Mesendoderm (in vitro differentiated cells): Measurements from ENCODE around the gene ASB13.
A peak's percentile ranks its signal among the peaks of the same experiment; 100 is the strongest.

Experiments
- DNase-seq: peaks from one replicate; pipeline ENCODE4 v3.0.0; 2013
- H2AK5ac ChIP-seq: 2 replicates; pipeline ENCODE4 v1.6.1; 2013; ENCODE audit warnings: low read length, inconsistent platforms
- H2BK120ac ChIP-seq: 2 replicates; pipeline ENCODE4 v1.6.1; 2013; ENCODE audit warnings: low read depth, mild to moderate bottlenecking, low read length, moderate library complexity, mixed read lengths
- H2BK15ac ChIP-seq: replicated peaks from 2 replicates; pipeline ENCODE4 v1.6.1; 2013; ENCODE audit warnings: low read depth, mild to moderate bottlenecking, moderate library complexity
- H2BK5ac ChIP-seq: 2 replicates; pipeline ENCODE4 v1.6.1; 2013; ENCODE audit warnings: low read length, inconsistent platforms
- H3K18ac ChIP-seq: 2 replicates; pipeline ENCODE4 v1.6.1; 2013; ENCODE audit warnings: mild to moderate bottlenecking, low read length, mixed read lengths
- H3K23ac ChIP-seq: one replicate; pipeline ENCODE4 v1.6.1; 2013; ENCODE audit warnings: low read length
- H3K27ac ChIP-seq: 2 replicates; pipeline ENCODE4 v1.5.1; 2013; ENCODE audit warnings: low read depth, mild to moderate bottlenecking, inconsistent platforms, low read length, moderate library complexity
- H3K27me3 ChIP-seq: 2 replicates; pipeline ENCODE4 v1.6.1; 2013; ENCODE audit warnings: low read length, control low read depth, mild to moderate bottlenecking, inconsistent platforms; ENCODE audit not compliant: insufficient read depth, poor library complexity
- H3K36me3 ChIP-seq: 2 replicates; pipeline ENCODE4 v1.6.1; 2013; ENCODE audit warnings: low read length, inconsistent platforms; ENCODE audit not compliant: control insufficient read depth, insufficient read depth
- H3K4ac ChIP-seq: one replicate; pipeline ENCODE4 v1.6.1; 2013; ENCODE audit warnings: low read depth, mild to moderate bottlenecking, low read length, moderate library complexity
- H3K4me1 ChIP-seq: 2 replicates; pipeline ENCODE4 v1.6.1; 2013; ENCODE audit warnings: low read depth, low read length, inconsistent platforms; ENCODE audit not compliant: control insufficient read depth
- H3K4me2 ChIP-seq: 2 replicates; pipeline ENCODE4 v1.6.1; 2013; ENCODE audit warnings: low read length
- H3K4me3 ChIP-seq: 2 replicates; pipeline ENCODE4 v1.5.1; 2013; ENCODE audit warnings: mild to moderate bottlenecking, low read length
- H3K56ac ChIP-seq: one replicate; pipeline ENCODE4 v1.6.1; 2013; ENCODE audit warnings: low read length
- H3K79me1 ChIP-seq: 2 replicates; pipeline ENCODE4 v1.6.1; 2013; ENCODE audit warnings: low read length, inconsistent platforms
- H3K79me2 ChIP-seq: 2 replicates; pipeline ENCODE4 v1.6.1; 2013; ENCODE audit warnings: mild to moderate bottlenecking, low read length; ENCODE audit not compliant: control insufficient read depth, insufficient read depth
- H3K9ac ChIP-seq: 2 replicates; pipeline ENCODE4 v1.6.1; 2013; ENCODE audit warnings: low read length, inconsistent platforms
- H4K5ac ChIP-seq: one replicate; pipeline ENCODE4 v1.6.1; 2013; ENCODE audit warnings: low read length
- H4K8ac ChIP-seq: one replicate; pipeline ENCODE4 v1.6.1; 2013; ENCODE audit warnings: low read depth, mild to moderate bottlenecking, control low read depth, low read length, moderate library complexity
- WGBS: extraction: QIAGEN DNeasy Blood & Tissue Kit; methylation state at CpG from one replicate; pipeline ENCODE4 v1.1.7; 2013; ENCODE audit warnings: low lambda C conversion rate, missing lambda C conversion rate; ENCODE audit not compliant: insufficient coverage; ENCODE audit errors: extremely low coverage; 5-methylcytosine and 5-hydroxymethylcytosine counted together

The ASB13 gene

GRCh38 chr10:5615316-5615715 lies 51.1 kb downstream of the ASB13 start:
- Histone ChIP-seq H4K8ac (no peak overlapping the region), H2AK5ac (no peak overlapping the region), H2BK120ac (no peak overlapping the region), H3K4me2 (no peak overlapping the region), H3K9ac (no peak overlapping the region), H3K4ac (no peak overlapping the region), H2BK15ac (no peak overlapping the region), H3K4me1 (no peaks in the 10 kb centered on the region), H3K79me1 (no peaks in the 10 kb centered on the region), H3K23ac (no peak overlapping the region), H3K27me3 (no peaks in the 10 kb centered on the region), H3K27ac (no peak overlapping the region), H3K56ac (no peak overlapping the region), H3K4me3 (no peak overlapping the region), H4K5ac (no peak overlapping the region), H3K18ac (no peak overlapping the region), H3K36me3 (no peaks in the 10 kb centered on the region), H3K79me2 (no peaks in the 10 kb centered on the region), H2BK5ac (no peak overlapping the region)
- WGBS = no CpG with 5 or more reads among the region's 7 CpGs
- no peak for DNase-seq

DNA sequence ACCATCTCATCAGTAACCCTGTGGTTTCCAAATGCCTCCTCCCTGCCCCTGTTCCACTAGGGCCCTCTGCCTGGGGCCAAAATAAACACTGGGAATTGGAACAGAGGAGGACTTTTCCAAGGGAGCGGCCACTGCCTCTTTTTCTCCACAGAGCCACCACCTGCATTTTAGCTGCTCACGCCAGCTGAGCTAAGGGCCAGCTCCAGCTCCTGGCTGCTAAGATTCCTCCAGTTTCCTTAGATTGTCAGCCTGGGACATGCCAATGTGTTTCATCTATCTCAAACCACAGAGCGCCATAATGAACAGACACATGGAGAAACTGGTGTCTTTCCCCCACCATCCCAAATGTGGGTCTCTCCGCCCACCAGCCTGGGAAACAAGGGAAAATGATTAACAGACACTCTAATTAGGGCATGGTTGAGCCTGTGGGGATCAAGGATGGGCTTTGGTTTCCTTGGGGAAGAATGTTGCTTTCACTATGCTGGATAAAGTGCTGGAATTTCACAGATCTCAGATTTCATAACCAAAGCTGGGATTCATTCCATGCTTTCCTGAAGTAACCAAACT lies 52.2 kb downstream of the ASB13 start:
- no peak overlapping the region for H3K4me3 ChIP-seq
- no CpG with 5 or more reads among the region's 4 CpGs for WGBS
- H3K4me1 ChIP-seq = no peaks in the 10 kb centered on the region
- no peaks in the 10 kb centered on the region for H3K36me3 ChIP-seq
- H2BK15ac ChIP-seq = no peak overlapping the region
- no peak overlapping the region for H2BK5ac ChIP-seq
- H3K79me1 ChIP-seq = no peaks in the 10 kb centered on the region
- no peak overlapping the region for H3K27ac ChIP-seq
- no peak overlapping the region for H3K4ac ChIP-seq
- peak; percentile 12 for DNase-seq
- no peak overlapping the region for H3K23ac ChIP-seq
- H2AK5ac ChIP-seq = no peak overlapping the region
- H3K18ac ChIP-seq = peak overlapping the region; percentile 13
- no peak overlapping the region for H4K5ac ChIP-seq
- H4K8ac ChIP-seq = no peak overlapping the region
- no peak overlapping the region for H3K56ac ChIP-seq
- no peaks in the 10 kb centered on the region for H3K79me2 ChIP-seq
- no peak overlapping the region for H2BK120ac ChIP-seq
- H3K9ac ChIP-seq = no peak overlapping the region
- no peaks in the 10 kb centered on the region for H3K27me3 ChIP-seq
- no peak overlapping the region for H3K4me2 ChIP-seq

DNA sequence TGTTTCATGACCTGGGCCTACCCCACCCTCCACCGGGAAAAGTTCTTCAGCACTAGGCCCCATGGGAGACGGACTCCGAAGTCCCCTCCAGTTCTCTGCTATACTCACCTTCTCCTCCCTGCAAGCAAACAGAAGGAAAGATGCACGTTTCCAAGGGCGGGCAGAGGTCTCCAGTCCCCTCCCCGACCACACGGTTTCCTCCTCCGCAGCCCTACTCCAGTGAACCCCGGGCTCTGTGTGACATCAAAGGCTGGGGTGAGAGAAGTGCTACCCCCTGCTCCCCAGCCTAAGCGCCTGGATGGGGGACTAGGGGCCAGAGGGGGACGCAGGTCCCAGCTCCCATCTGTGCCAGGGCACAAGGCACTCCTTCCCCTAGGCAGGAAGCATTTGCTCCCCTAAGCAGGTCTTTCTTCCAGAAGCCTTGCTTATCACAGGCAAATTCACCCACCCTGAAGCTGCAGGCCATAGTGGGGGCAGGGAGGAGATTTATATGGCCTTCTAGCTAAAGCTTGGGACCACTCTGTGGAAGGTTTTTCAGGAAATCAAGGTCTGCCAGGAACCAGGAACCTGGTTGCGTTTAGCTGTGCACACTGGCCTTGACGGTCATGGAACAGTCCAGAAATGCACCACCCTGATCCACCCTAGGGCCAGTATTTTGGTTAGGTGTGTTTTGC lies 52.8 kb downstream of the ASB13 start:
- H3K27ac ChIP-seq = no peak overlapping the region

DNA sequence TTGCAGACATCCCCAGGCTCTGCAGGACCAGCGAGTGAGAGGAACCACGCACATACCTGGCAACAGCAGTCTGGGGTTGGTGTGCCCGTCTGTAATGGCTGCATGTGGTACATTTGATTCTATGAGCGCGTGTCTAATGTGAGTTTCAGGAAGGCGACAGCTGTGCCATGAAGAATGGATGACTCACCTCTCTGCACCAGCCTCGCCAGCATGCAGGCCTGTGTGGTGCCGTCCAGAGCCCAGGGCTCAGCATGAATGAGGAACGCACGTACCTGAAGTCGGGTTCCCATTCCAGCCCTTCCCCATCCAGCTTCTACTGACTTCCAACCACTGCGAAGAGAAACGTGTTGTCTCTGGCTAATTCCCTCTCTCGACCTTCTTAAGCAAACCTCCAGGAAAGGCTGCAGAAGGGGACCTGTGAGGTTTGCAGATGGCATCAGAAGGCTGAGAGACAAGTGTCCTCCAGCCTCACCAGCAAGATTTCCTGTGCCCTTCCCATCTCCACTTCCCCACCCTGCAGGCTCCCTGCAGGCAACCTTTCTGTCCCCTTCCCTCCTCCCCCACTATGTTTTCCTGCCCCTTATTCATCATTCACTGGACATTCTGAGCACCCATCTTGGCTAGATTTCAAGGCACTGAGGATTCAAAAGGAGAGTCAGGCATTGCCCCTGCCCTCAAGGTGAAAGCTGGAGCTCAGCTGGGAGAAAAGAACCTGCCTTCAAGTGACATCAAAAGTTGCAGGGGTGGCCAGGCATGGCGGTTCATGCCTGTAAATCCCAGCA lies 54.3 kb downstream of the ASB13 start:
- no peak overlapping the region for H3K9ac ChIP-seq
- H2BK120ac ChIP-seq = no peak overlapping the region
- H2AK5ac ChIP-seq = no peak overlapping the region
- H3K4me2 ChIP-seq = no peak overlapping the region
- no peak overlapping the region for H2BK5ac ChIP-seq
- no peak overlapping the region for H4K5ac ChIP-seq
- no peaks in the 10 kb centered on the region for H3K27me3 ChIP-seq
- no peak overlapping the region for H3K23ac ChIP-seq
- no peak overlapping the region for H3K56ac ChIP-seq
- H3K4ac ChIP-seq = no peak overlapping the region
- H3K4me1 ChIP-seq = no peaks in the 10 kb centered on the region
- no peak for DNase-seq
- H2BK15ac ChIP-seq = no peak overlapping the region
- no peaks in the 10 kb centered on the region for H3K79me1 ChIP-seq
- no peak overlapping the region for H3K27ac ChIP-seq
- no peak overlapping the region for H3K4me3 ChIP-seq
- no peak overlapping the region for H3K18ac ChIP-seq
- WGBS = no CpG with 5 or more reads among the region's 15 CpGs
- no peaks in the 10 kb centered on the region for H3K79me2 ChIP-seq
- no peaks in the 10 kb centered on the region for H3K36me3 ChIP-seq
- no peak overlapping the region for H4K8ac ChIP-seq

More for the DNA sequence above, 52.8 kb downstream of the ASB13 start:
- no peaks in the 10 kb centered on the region for H3K4me1 ChIP-seq
- no peaks in the 10 kb centered on the region for H3K36me3 ChIP-seq
- no peak overlapping the region for H2BK15ac ChIP-seq
- no CpG with 5 or more reads among the region's 13 CpGs for WGBS
- no peak overlapping the region for H3K4ac ChIP-seq
- no peaks in the 10 kb centered on the region for H3K79me2 ChIP-seq
- no peaks in the 10 kb centered on the region for H3K79me1 ChIP-seq
- no peak overlapping the region for H3K9ac ChIP-seq
- no peak overlapping the region for H3K18ac ChIP-seq
- DNase-seq = no peak
- H2AK5ac ChIP-seq = no peak overlapping the region
- H3K27me3 ChIP-seq = no peaks in the 10 kb centered on the region
- peak overlapping the region; percentile 15 for H3K56ac ChIP-seq
- no peak overlapping the region for H4K8ac ChIP-seq
- H4K5ac ChIP-seq = no peak overlapping the region
- H3K23ac ChIP-seq = no peak overlapping the region
- H3K4me3 ChIP-seq = no peak overlapping the region
- no peak overlapping the region for H2BK5ac ChIP-seq
- no peak overlapping the region for H2BK120ac ChIP-seq
- no peak overlapping the region for H3K4me2 ChIP-seq

DNA sequence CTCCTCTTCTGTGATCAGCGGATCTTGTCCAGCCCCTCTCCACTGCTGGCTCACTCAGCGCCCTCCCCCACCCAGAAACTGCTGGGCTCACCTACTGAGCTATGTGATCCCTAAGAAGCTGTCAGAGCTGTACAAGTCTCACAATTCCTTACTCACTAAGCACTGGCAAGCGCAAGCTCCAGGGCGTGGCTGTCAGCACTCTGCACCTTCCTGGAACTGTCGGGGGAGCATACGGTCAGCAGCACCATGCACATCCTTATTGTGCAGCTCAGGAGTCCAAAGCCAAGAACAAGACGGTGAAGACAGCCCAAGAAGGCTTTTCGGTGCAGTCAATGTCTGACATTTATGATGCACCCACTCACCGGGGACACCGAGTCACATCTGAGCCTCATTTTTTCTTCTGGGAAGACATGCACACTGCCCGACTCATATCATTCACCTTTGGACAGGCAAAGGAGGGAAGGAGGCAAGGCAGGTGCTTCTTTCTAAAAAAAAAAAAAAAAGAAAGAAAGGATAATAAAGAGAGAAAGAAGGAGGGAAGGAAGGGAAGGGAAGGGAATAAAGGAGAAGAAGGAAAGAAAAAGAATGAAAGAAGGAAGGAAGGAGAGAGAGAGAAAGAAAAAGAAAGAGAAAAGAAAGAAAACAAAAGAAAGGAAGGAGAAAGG lies 56.3 kb downstream of the ASB13 start:
- no peak overlapping the region for H3K4me2 ChIP-seq
- no peak overlapping the region for H2AK5ac ChIP-seq
- H4K8ac ChIP-seq = no peak overlapping the region
- no peak for DNase-seq
- no peaks in the 10 kb centered on the region for H3K4me1 ChIP-seq
- no peaks in the 10 kb centered on the region for H3K79me2 ChIP-seq
- no peak overlapping the region for H3K27ac ChIP-seq
- no peak overlapping the region for H3K23ac ChIP-seq
- no peak overlapping the region for H3K56ac ChIP-seq
- no peak overlapping the region for H3K4me3 ChIP-seq
- H3K27me3 ChIP-seq = no peaks in the 10 kb centered on the region
- H2BK5ac ChIP-seq = no peak overlapping the region
- no peak overlapping the region for H2BK15ac ChIP-seq
- H3K9ac ChIP-seq = no peak overlapping the region
- H3K18ac ChIP-seq = no peak overlapping the region
- H3K79me1 ChIP-seq = no peaks in the 10 kb centered on the region
- H3K4ac ChIP-seq = no peak overlapping the region
- no peak overlapping the region for H4K5ac ChIP-seq
- no peaks in the 10 kb centered on the region for H3K36me3 ChIP-seq
- no peak overlapping the region for H2BK120ac ChIP-seq
- WGBS = no CpG with 5 or more reads among the region's 11 CpGs
